Raji (cell line): ENCODE measurements around the gene B9D1.

Experiments used
- POLR2A ChIP-seq: IDR thresholded peaks from 2 replicates; pipeline ENCODE4 v1.6.1; 2011; ENCODE audit warnings: low read depth, low read length, control low read depth; ENCODE audit not compliant: insufficient read depth

Gene B9D1

GRCh38 chr17:19382531-19383444 is 20.3 kb upstream of the B9D1 start:
- TF ChIP-seq POLR2A, result no peak

- TF ChIP-seq POLR2A, result no peak
Measured at GRCh38 chr17:19381741-19382444, 19.4 kb upstream of the B9D1 start.

- no peak for TF ChIP-seq POLR2A
Measured at GRCh38 chr17:19381361-19381740, 18.8 kb upstream of the B9D1 start.

GRCh38 chr17:19380481-19381301 is 18.2 kb upstream of the B9D1 start:
- no peak for TF ChIP-seq POLR2A

GRCh38 chr17:19379361-19380065 is 17.0 kb upstream of the B9D1 start:
- no peak for TF ChIP-seq POLR2A

- TF ChIP-seq POLR2A, result no peak
Measured at GRCh38 chr17:19378416-19379360, 16.2 kb upstream of the B9D1 start, which contains the start of gene MAPK7. Gene MAPK7, plus strand, starts transcription at chr17:19378498. Its CDS starts 403 bp downstream, at chr17:19378901.

GRCh38 chr17:19377602-19378415 is 15.3 kb upstream of the B9D1 start:
- peak; percentile 76 for TF ChIP-seq POLR2A

- no peak for TF ChIP-seq POLR2A
Measured at GRCh38 chr17:19376811-19377210, 14.3 kb upstream of the B9D1 start.

GRCh38 chr17:19375732-19376131 is 13.2 kb upstream of the B9D1 start:
- TF ChIP-seq POLR2A, result no peak

GRCh38 chr17:19374136-19374535 is 11.6 kb upstream of the B9D1 start:
- no peak for TF ChIP-seq POLR2A

- TF ChIP-seq POLR2A, result no peak
Measured at GRCh38 chr17:19372866-19373504, 10.5 kb upstream of the B9D1 start.

- no peak for TF ChIP-seq POLR2A
Measured at GRCh38 chr17:19372439-19372838, 9.9 kb upstream of the B9D1 start.
